Loucy (cell line): Measurements from ENCODE around the gene TPK1.
"Not testable (repeated sequence)": the region's sequence is repeated elsewhere in the genome, so short reads cannot be mapped to it uniquely, and the experiment has no call there.

Source experiments
- CTCF ChIP-seq: fragments of 200-600 bp; sonication (generic); conservative IDR thresholded peaks from 2 replicates; pipeline ENCODE4 v1.5.1; 2014; ENCODE audit warnings: mild to moderate bottlenecking, antibody characterized with exemption, low read length
- EZH2phosphoT487 ChIP-seq: fragments of 200-600 bp; IDR thresholded peaks from 2 replicates; pipeline ENCODE4 v1.6.1; 2018; ENCODE audit warnings: antibody characterized with exemption, mild to moderate bottlenecking, moderate library complexity, borderline replicate concordance

DNA sequence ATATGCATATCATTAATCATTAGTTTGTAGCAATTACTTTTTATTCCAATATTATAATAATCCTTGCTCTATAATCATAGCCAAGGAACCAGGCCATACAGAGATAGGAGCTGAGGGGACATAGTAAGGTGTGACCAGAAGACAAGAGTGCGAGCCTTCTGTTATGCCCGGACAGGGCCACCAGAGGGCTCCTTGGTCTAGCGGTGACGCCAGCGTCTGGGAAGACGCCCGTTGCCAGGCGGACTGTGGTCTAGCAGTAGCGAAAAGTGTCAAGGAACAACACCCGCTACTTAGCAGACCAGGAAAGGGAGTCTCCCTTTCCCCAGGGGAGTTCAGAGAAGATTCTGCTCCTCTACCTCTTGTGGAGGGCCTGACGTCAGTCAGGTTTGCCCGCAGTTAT lies 109.0 kb downstream of the TPK1 start:
- TF ChIP-seq CTCF, EZH2phosphoT487: not testable (repeated sequence)
